HG03521 (cell line): ENCODE measurements around the gene SPRTN.

Experiments
- ATAC-seq: cut with Tn5 transposase; IDR thresholded peaks from one replicate; pipeline ENCODE4 v1.9.1; 2021; ENCODE audit warnings: mild to moderate bottlenecking, moderate library complexity; ENCODE audit not compliant: unreplicated experiment

The SPRTN gene

DNA sequence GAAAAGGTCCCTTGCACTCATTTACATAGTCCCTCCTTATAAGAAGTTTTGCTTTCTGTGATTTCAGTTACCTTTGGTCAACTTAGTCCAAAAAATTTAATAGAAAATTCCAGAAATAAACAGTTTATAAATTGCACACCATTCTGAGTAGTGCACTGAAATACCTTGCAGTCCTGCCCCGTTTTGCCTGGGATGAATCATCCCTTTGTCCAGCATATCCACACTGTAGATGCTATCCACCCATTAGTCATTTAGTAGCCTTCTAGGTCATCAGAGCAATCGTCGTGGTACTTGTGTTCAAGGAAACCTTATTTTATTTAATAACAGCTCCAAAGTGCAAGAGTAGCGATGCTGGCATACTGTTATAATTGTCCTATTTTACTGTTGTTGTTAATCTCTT is 38.0 kb downstream of the SPRTN start:
- ATAC-seq: no peak

DNA sequence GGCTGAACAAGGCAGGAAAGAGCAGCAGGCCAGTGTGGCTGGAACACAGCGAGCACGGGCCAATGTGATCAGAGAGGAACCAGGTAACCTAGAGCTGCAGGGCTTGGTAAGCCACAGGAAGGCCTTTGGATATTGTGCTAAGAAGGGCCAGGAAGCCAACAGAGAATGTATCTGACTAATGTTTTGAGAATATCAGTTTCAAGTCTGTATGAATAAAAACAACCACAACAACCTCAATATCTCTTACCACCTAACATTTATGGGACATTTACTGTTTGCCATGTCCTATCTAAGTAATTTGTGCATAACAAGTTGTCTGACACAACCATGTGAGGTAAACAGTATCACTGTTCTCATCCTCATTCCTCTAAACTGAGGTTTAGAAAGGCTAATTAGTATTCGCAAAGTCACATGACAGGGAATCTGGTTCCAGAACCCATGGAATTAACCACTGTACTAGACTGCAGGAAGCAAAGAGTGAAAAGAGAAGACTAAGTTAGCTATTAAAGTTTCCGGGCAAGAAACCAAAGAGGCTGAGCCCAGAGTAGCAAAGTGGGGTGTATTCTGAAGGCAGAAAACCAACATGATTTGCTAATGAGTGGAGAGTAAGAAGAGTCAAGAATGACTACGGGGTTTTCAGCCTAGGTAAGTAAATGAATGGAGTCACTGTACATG is 38.9 kb downstream of the SPRTN start:
- peak; percentile 58 for ATAC-seq

DNA sequence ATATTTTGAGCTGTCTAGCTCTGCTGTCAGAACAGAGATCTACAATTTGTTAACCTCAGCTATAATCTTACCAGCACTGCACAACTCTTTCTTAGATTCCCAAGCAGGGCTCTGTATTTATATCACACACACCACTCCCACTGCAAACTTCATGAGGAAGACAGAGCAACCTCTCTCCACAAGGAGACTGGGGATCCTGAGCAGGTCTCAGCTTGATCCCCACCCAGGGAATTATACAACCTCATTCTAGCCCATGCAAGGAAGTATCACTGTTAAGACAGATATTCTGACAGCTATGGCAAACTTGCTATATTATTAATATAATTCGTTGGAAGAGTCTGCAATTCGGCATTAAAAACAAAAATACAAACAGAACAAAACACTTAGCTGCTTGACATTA is 43.6 kb downstream of the SPRTN start:
- no peak for ATAC-seq

DNA sequence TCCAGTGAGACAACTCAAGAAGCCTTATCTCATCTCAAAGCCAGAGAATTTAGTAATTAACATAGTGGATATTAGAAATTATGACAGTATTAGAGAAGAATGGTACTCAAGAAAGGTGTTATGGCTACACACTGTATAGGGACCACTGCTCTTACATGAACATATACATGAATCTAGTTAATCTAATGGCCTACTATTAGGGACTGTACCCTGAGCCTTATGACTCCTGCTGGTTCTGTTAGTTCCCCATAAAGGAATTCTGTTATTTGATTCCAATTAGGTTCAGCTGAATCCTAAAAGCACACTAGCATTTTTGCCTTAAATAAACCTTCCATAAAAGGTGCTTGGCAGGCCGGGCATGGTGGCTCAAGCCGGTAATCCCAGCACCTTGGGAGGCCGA is 44.3 kb downstream of the SPRTN start:
- ATAC-seq: no peak

DNA sequence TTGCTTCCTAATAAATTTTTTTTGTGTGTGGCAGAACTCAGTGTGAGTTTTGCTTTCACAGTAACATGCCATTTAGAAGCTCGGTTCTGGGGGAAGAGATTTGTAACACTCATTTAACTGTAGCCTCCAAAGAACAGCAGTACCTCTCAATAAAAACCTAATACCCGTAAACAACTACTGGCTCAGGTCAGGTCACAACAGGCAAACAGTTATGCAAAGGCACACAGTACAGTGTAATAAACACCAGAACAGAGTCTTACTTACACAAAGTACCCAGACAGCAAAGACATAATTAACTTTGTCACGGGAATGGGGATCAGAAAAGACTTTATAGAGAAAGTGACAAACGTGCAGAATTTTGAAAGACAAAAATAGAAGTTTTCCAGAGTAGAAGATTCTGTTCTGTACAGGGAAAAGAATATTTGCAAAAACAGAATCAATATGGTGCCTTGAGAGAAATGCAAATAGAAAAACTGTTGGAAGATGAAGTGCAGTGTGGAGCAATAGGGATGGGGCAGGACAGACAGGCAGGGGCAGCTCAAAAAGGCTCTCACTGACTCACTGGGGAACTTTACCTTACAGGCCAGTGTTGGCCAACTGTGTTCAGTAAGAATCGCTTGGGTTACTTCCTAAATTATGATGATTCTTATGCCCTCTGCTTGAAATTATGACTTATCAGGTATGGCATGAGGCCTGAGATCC is 45.2 kb downstream of the SPRTN start:
- ATAC-seq: no peak

DNA sequence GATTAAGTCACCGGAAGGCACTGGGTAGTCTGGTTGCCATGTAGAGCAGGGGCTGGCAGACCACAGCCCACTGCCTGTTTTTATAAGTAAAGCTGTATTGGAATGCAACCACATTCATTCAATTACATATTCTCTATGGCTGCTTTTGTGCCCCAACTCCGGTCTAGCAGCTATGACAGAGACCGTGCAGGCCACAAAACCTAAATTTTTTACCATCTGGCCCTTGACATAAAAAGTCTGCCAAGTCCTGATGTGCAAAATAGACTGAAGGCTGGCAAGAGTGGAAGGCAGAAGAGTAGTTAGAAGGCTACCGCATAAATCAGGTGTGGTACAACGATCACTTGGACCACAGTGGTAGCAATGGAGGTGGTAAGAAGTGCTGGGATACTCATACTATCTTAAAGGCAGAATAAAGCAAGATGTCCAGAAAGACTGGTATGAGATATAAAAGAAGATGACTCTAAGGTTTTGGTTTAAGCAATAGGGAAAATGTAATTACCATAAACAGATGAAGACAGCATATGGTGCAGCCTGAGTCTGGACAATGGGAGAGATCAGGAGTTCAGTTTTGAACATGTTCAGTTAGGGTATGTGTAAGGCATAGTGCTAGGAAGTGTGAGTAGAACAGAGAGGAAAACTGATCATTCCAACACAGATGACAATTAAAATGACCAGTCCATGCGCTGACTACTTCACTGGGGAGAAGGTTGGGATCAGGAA is 46.8 kb downstream of the SPRTN start:
- ATAC-seq: no peak

DNA sequence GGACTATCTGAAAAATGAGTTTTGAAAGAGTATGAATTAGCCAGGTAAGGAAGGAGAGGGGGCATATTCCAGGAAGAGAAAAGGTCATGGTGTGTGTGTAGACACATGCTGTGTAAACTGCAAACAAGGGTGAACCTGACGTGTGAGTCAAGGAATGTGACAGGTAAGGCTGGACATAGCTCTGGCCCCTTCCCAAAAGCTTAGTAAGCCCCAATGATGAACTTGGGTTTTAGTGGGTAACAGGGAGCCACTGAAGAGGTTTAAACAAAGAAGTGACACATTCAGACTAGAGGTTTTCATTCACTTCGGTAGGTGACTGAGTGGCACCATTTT is 47.3 kb downstream of the SPRTN start:
- ATAC-seq: no peak

DNA sequence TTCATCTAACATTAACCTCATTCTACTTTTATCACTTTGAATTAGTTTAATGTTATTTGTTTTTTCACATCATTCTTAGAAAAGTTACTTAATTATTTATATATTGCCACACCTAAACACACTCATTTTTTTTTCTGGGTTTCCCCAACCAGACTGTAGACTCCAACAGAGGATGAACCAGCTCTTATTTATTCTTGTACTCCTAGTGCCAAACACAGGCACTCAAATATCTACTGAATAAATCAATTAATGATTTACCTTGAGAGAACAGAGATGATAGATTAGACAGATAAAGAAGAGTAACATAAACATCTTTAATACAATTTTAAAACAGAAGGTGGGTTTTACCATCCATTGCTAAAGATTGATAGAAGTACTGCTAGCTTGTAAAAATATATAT is 48.4 kb downstream of the SPRTN start:
- no peak for ATAC-seq

DNA sequence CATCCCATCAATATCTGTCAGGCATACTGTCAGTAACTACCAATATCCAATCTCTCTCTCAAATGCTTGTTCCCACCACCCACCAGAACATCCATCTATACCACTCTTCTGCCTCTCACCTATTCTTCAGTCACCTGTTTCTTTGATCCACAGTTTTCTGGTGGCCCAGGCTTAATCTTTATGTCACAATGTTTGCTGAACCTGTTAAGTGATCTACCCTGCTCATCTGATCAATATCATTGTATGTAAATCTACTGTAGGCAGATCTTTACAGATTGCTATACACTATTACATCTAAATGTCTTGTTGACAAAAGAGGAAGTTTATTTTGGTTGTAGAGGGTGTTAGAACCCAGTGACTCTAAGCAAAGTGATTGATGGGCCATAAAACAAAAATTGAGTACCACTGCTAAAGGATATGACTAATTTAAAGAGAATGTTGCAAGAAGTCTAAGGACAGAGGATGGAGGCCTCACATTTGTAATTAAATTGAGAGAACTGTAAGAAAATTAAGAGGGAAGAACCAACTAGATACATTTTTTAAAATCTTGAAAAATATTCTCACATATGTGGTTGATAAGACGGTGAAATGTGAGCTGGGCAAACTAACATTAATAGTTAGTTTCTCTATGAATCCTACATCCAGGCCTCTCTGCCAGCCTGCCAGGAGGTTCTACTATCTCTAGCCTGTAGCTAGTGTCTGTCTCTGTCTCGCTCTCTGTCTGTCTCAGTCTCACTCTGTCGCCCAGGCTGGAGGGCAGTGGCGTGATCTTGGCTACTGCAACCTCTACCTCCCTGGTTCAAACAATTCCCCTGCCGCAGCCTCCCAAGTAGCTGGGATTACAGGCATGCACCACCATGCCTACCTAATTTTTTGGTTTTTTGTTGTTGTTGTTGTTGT is 49.9 kb downstream of the SPRTN start:
- ATAC-seq: no peak

DNA sequence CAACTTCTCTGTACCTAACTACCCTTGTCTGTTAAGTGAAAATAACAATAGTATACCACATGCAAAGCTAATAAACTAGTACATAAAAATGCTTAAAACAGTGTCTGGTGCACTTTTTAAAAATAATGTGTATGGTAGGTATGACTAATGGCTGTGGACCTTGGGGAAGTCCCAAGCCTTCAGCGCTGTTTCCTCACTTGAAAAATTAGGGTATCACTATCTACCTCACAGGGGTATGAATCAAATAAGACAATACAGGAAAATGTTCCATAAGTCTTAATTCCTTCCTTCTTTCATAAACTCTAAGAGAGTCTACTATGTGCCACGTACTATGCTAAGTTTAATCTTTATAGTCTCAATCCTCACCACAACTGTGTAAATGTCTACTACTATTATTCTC is 52.0 kb downstream of the SPRTN start:
- no peak for ATAC-seq

DNA sequence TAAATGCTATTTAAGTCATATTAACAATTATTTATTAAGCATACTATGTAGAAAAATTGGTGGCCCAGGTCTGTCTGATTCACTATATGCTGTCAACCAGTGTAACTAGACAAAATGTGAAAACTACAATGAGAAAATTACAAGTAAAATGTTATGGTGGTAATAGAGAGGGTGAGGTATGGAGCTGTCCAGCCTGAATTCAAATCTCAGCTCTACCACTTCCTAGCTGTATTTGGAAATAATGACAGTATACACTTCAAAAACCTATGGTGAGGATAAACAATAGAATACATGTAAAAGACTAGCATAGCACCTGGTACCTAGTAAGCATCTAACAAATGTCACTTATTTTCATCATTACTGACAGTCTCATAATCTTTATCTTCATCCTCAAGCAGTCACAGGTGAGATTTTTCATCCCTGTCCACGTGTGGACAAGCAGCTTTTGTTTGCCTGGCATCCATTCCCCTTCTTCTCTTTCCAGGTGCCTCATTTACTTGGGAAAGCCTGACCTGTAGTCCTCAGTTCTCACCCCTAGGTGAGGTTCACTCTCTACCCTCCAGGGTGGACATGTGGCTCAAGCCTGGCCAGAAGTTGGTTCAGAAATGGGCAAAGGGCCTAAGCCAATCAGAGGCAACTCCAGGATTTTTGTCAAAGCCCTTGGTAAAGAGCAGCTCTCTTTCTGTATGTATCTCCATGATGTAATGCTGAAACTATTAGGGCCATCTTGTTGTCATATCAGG is 54.5 kb downstream of the SPRTN start:
- no peak for ATAC-seq

DNA sequence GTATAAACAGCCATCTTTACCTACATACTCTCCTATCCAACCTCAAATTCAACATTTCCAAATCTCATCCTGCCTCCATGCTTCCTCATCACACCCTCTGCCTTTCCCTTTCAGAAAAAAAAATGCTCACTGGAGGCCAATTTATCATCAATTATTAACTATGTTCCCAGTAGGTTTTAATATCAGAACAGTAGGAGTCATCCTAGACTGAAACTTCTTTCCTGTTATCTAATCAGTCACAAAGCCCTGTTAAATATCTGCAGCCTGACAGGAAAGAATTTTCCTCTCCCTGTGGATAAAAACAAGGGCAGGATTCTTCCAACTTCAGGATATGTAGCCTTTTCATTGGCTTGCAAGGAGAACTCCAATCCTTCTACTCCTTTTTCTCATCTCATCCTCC is 55.6 kb downstream of the SPRTN start:
- no peak for ATAC-seq

DNA sequence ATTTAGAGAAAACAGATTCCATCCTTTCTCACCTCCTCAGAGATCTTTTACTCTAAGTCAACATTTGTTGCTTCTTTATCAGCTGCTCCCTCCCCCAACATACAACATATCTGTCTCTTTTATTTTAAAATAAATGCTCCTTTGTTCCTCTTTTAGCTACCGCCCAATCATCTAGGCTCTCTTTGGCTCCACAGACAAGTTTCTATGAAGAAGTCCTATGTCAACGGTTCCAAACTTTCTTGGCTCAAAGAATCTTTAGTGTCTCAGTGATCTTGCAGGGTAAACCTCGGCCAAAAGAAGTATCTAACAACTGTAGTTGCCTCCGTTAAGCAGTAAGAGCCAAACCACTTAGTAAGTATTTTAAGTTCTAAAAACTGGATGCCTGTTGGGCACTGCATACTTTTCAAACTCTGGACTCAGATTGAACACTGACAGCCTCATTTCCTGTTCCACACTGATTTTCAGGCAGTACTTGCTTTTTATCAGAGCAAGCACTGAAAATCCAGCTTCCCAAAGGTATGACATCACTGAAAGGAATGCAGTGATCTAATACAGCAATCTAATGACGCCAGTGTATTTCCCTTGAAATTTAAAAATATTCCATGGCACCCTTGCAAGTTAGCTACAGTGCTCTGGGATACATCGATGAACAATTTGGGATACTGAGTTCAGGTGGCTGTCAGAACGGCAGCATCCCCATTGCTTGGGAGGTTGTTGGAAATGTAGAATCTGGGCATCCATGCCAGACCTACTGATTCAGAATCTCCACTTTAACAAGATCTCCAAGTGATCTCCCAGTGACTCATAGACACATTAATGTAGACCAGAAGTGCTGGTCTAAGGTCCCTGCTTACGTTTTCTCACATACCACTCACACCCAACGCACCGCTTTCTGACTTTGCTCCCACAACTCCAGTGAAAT is 57.2 kb downstream of the SPRTN start:
- no peak for ATAC-seq

DNA sequence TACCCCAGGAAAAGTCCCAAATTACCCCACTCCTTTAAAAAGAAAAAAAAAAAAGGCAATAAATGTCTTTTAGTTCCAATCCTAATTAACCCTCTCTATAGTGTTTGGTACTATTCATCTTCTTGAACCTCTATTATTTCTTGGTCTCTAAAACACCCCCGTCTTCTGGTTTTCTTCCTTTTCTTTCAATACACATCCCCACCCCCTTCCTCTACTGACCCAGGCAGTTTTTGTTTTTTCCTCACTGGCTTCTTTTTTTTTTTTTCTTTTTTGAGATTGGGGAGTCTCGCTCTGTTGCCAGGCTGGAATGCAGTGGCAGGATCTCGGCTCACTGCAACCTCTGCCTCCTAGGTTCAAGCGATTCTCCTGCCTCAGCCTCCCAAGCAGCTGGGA is 57.9 kb downstream of the SPRTN start:
- ATAC-seq: no peak

DNA sequence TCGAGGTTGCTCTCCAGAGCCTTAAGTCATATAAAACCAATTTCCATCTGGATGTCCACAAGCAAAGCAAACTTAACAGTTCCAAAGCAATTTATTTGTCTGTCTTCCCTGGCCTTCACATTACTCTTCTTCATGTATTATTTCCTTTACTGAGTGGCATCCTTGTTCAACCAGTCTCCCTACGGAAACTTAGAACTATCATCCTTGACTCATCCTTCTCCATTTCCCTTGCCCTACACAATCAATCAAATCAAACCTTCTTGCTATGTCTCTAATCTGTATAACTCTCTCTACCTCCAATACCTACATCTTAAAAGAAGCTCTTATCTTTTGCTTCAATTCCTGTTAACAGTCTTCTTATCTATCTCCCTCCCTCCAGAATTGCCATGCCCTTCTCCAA is 58.5 kb downstream of the SPRTN start:
- ATAC-seq: no peak

DNA sequence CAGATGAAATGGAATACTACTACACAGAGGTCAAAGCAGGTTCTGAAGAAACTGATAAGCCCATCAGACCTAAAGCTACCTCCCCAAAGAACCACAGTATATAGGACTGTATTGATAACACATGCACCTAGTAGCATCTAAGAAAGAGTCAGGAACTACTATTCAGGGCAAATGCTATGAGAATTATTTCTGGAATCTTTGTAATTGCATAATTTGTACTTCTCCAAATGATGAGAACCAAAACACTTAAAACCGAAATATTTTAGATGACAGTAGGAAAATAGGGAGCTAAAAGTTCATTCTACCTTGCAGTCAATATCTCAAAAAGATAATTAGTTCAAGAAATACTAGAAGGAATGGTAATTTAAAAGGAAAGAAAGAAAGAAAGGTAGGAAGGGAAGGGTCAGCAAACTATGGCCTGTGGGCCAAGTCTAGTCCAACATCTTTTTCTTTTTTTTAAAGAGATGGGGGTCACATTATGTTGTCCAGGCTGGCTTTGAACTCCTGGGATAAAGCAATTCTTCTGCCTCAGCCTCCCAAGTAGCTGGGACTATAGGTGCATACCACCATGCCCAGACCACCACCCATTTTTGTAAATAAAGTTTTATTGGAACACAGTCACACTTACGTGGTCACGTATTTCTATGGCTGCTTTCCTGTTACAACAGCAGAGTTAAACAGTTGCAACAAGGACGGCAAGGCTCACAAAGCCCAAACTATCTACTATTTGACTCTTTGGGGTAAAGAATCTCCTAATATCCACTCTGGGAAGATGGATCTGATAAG is 60.0 kb downstream of the SPRTN start:
- ATAC-seq: no peak

DNA sequence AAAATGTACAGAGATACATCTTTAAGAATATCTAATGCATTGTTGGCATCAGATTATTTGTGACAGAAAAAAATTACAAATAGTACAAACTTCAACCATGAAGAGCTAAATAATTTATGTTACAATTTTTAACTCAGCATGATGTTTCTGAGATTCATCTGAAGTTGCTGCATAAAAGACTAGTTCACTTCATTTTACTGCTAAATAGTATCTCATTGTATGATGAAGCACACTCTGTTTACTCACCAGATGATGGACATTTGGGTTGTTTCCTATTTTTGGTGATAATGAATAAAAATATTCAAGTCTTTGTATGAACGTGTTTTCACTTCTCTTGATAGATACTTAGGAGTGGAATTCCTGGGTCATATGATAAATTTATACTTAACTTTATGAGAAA is 63.4 kb downstream of the SPRTN start:
- ATAC-seq: no peak

DNA sequence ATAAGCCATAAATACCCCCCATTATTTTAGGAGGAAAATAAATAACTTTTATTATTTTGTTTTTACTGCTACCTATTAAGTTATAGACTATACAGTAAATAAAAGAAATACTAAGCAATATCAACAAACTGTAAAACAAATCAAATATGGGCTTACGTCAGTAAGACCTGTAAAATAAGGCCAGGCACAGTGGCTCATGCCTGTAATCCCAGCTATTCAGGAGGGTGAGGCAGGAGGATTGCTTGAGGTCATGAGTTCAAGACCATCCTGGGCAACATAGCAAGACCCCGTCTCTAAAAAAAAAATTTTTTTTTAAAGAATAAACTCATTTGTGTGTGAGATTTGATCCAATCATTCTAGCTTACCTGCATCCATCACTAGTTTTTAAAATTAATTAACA is 66.2 kb downstream of the SPRTN start:
- ATAC-seq: no peak
